GM19099 (cell line): Measurements from ENCODE around the gene EZR.

Source experiments
- POLR2A ChIP-seq: IDR thresholded peaks from 3 replicates; pipeline ENCODE4 v1.6.1; 2011; ENCODE audit warnings: low read depth; ENCODE audit not compliant: insufficient read length; ENCODE audit errors: extremely low read depth

The EZR gene

GRCh38 chr6:158725704-158726103 lies 93.5 kb downstream of the EZR start:
- no peak for TF ChIP-seq POLR2A

DNA sequence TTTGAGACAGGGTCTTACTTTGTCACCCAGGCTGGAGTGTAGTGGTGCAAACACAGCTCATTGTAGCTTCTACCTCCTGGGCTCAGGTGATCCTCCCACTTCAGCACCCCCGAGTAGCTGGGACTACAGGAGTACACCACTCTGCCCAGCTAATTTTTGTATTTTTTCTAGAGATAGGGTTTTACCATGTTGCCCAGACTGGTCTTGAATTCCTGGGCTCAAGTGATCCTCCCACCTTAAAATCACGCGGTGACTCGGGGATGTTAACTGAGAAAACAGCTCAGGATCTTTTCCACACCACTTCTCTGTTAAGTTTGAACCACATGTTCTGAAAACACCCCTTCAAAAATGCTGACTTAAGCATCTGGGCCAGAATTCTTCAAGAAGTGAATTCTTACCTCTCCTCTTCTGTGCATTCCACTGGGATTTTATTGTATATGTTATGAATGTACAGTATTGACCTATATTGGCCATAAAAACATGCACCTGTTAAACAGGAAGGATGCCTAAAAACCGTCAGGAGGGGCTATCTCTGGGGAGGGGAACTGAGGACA lies 96.9 kb downstream of the EZR start:
- TF ChIP-seq POLR2A, result no peak

DNA sequence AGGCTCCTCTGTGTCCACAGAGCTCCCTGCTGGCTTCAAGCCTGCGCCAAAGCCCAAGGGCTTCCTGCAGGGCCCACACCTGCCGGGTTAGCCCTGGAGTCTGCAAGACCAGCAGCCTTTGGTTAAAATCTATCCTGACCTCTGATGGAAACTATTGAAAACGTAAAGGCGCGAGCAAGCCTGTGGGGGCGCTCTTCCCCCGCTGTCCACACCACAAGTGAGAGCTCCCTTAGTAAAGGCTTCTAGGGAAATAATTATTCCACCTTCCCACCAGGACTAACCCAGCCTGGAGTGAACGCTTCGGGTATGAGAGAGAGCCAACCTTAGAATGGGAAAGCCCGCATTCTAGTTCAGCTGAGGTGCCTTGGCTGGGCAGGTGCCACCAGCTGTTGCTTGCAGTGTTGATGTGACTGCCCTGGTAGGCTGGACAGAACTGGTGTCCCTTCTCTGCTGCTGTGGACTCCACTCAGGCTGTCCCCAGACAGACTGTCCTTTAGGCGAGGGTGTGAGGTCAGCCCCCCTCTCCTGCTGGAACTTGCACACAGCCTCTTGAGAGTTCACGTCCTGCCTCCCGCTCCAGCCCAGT lies 100.6 kb downstream of the EZR start:
- TF ChIP-seq POLR2A, result no peak

- no peak for TF ChIP-seq POLR2A
Measured at GRCh38 chr6:158717341-158718330, 101.5 kb downstream of the EZR start.
